Activated T-cell treated with anti-CD3 and anti-CD28 coated beads for 48 hours (primary cell): Measurements from ENCODE around the gene CCDC157.
A peak's percentile ranks its signal among the peaks of the same experiment; 100 is the strongest.

Experiments
- DNase-seq: peaks from one replicate; pipeline ENCODE4 v3.0.0-alpha.2; 2020; ENCODE audit warnings: low read depth

CCDC157 gene

DNA sequence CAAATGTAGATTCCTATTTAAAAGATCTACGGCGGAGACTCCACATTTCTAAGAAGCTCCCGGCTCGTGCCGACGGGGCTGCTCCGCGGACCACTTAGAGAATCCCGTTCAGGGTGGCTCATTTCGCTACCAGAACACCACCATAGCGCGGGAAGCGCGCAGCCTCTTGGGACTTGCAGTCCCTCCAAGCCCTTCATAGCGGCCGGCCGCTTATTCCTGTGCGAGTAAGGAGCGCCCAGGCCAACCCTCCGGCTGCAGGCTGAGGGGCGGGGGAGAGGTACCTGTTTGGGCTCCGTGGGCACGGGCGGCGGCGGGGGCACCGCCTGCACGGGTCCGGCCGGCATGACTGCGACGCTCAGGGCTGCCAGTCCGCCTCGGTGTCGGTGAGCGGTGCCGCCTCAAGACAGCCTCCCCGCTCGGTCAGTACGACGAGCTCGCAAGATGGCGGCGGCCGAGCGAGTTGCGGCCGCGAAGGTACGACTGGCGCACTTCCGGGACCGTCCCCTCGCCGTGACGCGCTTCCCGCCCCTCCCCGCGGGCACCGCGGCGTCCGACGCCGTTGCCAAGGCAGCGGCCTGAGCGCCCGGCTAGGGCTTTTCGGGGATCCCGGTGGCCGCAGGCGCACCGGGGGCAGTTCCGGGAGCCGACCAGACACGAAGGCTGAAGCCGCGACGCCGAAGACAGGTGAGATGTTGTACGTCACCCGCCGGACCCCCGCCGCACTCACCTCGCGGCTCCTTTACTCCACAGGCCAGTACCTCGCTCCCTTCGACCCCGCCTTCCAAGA, at the start of gene CCDC157, which contains the start of gene SF3A1:
Gene CCDC157, plus strand, starts transcription at position 559 of the 787 bp plus-strand sequence. CDS start 8,994 bp downstream, outside the sequence.
Gene SF3A1, minus strand, starts transcription at position 446 of the 787 bp plus-strand sequence. Its CDS starts 102 bp downstream, at position 344.
- peak; percentile 87 for DNase-seq

DNA sequence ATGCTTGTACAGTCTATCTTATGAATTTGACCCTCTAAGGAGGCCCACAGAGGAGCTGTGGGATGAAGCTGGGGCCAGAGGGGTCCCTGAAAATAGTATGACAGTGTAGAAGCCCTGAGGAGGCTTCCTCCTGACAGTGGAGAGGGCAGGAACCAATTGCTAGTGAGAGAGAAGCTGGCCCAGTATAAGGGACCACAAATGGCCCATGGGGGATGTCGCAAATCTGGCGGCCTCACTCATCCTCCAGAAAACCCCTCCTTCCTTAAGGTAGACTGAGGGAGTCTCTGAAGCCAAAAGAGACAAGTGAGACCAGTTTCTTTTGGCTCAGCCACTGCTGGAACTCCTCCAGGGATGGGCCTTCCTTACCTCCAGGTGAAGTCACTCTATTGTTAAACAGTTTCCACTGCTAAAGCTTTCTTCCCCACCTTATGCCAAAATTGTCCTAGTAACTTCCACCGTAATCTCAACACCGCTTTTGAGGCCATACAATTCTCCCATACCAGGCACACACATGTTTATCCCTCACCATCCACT, 49.7 kb upstream of the CCDC157 start:
- DNase-seq: no peak

DNA sequence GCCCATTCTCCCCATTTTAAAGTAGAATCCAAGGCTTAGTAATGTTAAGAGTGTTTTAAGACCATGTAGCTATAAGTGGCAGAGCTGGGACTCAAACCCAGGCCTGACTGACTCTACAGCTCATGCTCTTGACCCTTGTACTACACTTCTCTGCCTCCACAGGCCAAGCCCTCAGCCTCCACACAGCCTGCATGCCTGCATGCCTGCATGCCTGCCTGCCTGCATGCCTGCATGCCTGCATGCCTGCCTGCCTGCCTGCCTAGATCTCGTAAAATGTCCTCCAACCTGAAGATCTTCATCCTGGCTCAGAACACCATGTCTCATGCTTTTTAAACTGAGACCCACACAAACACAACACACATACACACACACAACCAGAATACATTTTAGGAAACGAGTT, 48.7 kb upstream of the CCDC157 start:
- no peak for DNase-seq

DNA sequence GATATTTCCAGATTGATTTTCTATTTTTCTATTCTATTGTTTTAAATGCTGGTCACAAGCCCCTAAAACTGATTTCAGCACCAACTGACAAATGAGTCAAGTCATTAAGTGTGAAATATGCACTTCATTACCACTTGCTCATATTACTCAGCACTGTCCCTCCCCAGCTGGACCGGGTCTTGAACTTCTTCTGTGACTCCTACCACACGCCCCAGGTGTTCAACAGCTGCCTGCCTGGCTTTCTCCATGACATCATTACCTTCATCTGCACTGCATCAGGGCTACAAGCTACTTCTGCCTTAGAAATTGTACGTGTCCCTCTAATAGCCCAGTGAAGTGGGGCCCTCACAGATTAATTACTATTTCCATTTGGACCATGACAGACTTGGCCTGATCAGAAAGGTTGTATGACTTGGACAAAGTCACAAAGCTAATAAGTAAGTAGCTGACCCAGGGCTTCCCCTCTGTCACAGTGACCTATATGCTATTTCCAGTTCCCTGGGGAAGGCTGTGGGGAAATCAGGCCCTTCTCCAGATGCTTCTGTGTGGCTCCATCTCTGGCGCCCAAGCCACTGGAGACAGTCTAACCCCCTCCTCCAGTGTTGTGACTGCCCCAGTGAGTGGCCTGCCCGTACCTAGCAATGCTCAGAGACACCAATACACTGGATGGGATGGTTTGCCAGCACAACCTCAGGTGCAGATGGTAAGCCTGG, 48.1 kb upstream of the CCDC157 start:
- DNase-seq: no peak

DNA sequence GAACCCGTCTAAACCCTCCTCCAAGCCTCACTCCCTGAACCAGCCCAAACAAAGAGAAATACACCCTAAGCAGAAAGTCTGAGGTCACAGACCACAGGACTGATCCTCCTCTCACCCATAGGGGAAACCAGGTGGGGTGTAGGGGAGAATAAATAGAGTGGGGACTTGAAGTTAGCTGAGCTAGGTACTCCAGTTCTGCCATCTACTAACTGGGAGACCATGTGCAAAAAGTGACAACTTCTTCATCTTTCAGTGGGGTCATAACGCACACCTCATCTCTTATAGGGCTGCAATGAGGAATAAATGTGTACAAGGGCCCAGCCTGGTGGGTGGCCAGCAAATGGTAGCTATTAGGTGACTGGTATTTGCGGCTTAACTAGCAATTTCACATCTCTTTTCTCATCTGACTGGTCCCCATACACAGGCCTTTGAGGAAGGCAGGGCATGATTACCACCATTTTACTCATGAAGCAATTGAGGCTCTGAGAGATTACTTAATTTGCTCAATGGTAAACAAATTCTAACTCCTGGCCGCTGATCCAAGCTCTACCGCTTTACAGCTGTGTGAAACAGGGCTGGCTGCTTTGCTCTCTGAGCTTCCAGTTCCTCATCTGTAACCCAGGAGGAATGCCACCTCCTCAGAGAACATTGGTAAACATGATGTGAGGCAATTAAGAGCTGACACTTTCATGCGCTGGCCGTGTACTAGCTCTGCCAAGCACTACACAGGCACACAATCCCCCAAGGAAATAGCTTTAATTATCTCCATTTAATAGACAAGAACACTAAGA, 46.7 kb upstream of the CCDC157 start:
- DNase-seq: no peak

DNA sequence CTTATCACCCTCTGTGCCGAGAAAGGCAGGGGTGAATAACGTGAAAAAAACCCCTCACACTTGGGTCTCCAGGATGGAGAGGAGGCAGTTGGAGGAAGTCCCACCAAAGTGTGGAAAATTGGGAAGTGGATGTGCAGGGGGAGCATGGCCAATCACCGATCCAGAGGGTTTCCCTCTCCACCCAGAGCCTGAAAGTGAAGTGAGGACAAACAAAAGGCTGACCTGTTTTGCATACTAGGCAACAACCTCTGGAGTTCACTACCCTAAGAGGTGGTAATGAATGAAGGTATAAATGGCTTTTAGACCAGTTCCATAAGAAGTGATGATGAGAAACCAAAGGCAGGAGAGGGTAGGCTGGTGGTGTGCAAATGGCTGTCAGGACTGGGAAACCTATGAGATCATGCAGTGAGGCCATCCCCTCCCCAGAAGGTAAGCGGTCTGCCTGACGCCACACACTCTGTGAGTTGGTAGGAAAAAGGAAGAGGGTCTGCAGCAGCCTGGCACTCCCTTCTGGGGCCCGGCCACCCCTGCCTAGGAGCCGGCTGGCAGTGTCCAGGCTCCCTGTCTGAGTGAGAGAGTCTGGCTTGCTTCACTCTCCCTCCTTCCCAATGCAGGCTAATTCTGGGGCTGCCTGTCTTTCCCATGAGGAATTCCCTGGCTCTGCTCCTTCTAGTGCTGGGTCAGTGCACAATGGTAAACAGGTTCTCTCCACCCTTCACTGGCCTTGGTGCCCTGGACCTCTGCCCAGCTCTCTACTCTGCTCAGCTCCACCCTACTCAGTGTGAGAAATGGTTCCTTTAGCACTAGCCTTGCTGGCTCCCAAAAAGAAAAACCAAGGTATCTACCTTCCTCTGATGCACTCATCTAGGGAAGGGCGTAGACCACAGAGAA, 45.7 kb upstream of the CCDC157 start:
- DNase-seq: no peak

DNA sequence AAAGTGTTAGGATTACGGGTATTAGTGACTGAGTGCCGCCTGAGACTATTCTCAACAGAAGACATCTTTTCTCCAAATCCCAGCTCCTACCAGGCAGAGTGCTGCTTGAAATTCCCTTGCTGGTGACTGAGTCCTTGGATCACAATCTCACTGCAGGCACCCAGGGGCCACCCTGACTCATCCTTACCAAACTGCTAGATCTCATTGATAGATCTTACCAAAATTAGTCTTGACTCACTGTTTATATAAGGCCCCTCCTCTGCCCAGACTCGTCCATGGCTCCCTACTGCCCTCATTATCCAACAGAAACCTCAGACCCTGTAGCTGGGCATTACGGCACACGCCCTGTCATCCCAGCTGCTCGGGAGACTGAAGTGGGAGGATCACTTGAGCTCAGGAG, 44.8 kb upstream of the CCDC157 start:
- no peak for DNase-seq

DNA sequence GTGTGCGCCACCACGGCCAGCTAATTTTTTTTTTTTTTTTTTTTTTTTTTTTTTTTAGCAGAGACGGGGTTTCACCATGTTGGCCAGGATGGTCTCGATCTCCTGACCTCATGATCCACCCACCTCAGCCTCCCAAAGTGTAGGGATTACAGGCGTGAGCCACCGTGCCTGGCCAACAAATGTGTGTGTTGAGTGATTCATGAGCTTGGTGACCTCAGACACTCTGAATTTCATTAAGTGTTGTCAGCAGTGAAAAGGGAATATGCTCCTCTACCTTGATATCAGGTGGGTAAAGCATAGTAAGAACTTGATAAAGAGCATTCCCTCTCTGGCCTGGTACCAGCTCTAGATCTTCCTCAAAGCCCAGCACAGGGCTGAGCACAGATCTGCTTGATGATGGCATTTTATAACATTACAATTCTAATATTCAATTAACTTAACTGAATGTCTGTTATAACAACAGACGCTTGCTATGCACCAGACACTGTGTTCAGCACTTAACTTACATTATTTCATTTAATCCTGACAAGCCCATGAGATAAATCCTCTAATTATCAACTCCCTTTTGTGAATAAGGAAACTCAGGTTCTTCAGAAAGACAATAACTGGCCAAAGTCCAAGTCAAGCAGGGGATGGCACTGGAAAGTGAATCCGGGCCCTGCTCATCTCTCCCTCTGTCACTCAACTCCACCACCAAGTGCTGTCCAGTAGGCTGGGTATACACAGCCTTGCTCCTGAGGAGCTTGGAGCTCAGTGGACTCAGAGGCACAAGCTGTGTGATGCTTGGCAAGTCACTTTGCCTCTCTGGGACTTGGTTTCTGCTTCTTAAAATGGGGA, 43.1 kb upstream of the CCDC157 start:
- DNase-seq: no peak

DNA sequence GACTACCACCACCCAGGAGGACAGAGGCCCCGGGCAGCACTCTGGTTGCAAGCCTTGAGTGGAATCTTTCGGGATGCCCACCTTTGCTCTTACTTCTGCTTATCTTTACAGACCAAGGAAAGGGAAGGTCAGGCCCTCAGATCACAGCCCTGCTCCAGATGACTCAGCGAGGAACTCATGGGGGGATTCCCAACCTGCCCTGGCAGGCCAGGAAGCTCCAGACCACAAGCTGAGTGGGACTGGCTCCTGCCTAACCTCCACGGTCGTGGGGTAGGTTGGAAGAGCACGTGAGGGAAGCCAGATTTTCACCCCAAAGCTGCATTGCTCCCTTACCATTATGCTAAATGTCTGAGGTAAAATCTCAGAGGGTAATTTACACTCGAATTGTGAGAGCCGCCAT, 41.9 kb upstream of the CCDC157 start:
- no peak for DNase-seq

DNA sequence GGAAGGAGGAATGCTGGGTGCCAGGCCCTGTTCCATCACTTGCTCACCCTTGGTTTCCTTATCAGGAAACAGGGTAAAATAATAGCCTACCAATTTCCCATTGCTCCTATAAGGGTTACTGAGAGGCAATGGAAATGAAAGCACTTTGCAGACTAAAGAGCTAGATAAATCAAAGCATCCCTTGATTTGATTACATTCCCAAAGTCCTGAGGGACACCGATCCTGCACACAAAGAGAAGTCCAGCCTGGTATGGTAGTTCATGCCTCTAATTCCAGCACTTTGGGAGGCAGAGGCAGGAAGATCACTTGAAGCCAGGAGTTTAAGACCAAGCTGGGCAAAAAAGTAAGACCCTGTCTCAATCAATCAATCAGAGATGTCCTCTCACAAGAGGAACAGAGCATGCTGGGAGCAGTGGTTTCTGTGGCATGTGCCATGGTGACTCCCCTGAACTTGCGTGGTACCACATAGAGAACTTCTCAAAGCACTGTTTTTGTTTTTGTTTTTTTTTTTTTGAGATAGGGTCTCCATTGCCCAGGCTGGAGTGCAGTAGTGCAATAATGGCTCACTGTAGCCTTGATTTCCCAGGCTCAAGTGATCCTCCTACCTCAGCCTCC, 40.7 kb upstream of the CCDC157 start:
- no peak for DNase-seq

DNA sequence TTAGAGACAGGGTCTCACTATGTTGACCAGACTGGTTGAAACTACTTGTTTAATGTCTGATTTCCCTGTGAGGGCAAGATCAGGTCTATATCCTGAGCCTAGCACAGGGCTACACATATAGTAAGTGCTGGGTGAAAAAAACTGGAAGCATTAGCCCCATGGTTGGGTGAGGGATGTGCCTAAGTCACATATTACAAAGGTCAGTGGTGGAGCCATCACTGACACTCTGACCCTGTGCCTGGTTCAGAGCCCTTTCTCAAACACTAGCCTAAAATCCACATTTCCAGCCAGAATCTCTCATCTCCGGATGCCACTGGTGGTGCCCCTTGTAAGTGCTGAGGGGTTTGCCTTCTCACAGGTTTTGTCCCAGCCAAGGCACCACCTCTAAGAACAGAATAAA, 39.0 kb upstream of the CCDC157 start:
- no peak for DNase-seq

DNA sequence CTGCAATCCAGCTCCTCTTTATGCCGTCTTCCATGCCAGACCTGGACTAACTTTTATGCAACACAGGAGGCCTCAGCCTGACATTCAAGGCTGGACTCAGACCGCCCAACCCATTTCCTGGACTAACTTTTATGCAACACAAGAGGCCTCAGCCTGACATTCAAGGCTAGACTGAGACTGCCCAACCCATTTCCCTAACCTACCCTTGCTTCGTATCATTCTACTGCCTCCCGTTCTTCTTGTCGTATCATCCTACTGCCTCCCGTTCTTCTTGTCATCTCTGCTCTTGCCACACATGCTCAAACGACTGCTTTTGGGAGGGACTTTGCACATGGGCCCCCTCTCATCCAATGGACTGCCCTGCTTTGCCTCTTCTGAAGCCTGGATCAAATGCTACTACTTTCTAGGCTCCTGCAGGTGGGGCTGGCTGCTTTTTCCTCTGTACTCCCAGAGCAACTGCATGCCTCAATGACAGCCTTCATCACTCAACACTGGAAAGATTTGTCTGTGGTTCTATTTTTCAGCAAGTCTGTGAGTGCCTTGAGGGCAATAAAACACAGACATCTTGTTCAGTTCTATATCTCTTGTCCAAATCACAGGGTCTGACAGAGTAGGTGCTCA, 37.9 kb upstream of the CCDC157 start:
- DNase-seq: no peak

DNA sequence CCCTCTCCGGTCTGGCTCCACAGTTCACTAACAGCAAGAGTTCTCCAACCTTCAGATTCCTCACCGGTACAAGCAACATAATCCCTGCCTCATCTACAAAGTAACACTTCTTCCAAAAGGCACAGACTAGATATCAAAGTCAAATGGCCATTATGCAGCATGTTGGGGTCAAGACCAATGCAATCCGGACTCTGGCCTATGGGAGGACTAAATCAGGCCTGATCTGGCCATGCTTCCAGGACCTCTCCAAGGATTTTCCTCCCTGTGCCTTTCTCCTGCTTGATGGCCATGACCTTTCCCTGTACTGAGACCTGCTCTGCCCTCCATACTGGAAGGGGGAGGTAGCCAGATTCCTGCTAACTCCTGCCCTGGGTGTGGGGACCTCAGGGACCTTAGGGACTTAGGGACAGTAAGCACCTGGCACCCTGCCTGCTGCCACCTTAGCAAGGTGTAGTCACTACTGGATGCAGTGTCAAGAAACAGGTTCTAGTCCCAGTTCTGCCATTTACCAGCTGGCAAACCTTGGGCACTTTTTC, 36.7 kb upstream of the CCDC157 start:
- DNase-seq: no peak

DNA sequence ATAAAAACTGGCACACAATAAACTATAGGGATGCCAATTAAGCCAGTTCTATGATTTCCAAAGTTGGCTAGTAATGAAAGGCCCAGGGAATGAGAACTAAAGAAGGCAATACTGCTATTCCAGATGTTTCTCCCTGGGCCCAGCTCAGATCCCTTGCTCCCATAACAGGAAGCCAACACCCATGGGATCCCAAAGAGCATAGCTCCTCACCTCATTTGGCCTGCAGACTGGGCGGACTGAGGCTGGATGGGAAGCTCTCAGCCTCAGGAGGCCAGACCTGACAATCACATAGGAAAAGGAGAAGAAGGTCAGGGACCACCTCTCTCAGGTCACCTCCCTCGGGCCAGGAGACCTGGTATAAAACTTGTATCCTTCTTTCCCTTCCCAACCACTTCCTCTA, 35.3 kb upstream of the CCDC157 start:
- no peak for DNase-seq

DNA sequence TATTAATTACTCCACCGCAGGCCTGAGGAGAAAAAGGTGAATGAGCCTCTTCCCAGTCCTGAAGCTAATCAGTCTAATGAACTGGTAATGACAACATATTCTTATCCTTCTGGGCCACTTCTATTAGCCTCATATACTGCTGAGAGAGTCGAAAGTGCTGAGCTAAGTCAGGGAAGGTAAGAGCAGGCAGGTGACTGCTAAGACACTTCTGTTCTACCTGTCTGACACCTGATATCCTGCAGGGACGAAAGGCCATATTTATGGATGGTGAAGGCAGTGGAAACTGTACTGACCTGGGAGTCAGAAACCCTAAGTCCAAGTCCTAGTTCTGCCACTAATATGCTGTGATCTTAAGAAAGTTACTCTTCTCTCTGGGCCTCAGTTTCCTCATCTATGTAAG, 33.6 kb upstream of the CCDC157 start:
- no peak for DNase-seq

DNA sequence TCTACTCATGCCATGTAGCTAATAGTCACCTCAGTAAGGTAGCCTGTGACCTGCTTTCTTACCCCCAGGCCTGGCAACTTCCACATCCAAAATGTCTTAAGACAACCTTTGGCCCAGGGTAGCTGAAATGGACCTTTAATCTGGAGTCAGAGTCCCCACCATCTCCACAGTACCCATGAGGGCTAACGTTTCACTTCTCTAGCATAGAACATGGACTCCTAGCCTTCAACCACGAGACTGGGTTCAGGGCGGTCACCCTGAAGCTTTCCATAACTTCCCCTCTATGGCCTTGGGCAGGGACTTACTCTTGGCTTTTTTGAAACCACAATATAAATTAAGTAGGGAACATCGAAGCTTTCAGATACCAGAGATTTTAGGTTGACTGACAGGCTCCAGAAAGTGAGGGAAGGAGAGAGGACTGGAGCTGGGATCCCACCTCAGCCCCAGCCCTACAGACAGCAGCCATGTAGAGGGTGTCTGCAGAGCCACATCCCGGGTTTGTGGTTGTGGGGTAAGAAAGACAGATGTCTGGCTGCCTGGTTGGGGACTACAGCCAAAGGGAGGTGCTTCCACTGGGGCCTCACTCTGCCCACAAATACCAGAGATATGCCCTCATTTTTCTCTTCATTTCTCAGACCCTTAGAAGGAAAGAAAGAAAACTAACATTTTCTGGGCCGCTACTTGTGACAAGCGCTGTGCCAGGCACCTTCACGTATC, 32.6 kb upstream of the CCDC157 start:
- no peak for DNase-seq

DNA sequence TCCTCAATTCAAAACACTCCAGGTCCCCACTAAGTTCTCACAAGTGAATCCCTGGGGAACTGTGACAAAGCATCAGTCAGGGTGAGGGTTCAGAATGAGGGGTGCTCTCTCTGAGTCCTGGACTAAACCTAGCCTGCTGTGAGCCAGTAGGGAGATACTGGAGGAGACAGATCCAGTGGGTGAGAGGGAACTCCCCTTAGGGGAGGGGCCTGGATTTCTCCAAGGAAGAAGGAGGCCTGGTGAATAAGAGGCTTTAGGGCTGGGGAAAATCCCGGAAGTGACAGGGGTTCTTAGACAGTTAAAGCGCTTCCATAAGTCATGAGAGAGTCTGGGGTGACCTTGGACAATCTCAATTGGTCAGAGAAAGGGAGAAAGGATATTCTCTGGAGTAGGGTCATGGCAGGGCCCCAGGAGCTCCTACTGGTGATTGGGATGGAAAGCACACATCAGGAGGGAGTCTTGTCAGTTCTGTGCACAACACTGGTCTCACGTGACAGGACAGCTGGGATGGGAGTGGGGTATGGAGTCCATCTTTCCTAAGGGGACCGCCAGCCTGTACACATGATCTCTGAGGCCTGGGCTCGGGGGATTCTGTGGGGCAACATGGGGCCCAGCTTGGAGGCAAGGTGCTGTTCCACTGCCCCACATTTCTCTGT, 31.6 kb upstream of the CCDC157 start:
- DNase-seq: no peak

DNA sequence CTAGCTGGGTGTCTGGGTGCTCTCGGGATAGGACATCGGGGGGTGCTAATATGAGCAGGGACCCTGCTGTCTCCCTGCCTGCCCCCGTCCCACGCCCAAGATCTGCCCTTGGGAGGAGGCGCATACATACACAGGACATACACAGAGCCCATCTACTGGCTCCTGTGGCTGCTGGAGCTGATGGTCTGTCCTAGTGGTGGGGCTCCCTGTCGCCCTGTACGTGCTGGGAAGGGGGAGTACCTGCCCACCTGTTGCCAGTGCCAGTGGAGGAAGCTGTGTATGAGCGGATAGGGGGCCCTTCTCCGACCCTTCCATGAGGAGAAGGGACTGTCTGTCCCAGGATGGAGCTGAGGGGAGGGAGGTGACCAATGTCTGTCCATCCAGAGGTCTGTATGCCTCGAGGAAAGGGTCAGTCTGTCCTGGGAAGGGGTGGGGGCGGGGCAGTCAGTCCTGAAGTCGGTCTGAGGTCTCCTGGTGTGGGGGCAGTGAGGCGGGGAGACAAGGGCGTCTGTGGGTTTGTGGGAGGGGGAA, 31.0 kb upstream of the CCDC157 start:
- no peak for DNase-seq
